Gastroesophageal sphincter (tissue), 3 donors: ENCODE data around the gene SAYSD1.

Experiments
- CTCF ChIP-seq, 4 experiments: fragments of 200-600 bp in 2 of 4; fragments of 450-650 bp in 2 of 4; sonication (generic) in 1 of 4; IDR thresholded peaks; one replicate each; pipeline ENCODE4 v1.5.1; 2017 to 2019; ENCODE audit warnings: antibody characterized with exemption in 4 of 4, mild to moderate bottlenecking in 2 of 4, moderate library complexity in 2 of 4
- POLR2AphosphoS5 ChIP-seq: sonication (generic); formaldehyde crosslinking; IDR thresholded peaks from one replicate; pipeline ENCODE4 v1.6.1; 2017; ENCODE audit warnings: antibody characterized with exemption

GRCh38 chr6:39114704-39115599 is at the start of gene SAYSD1:
- peak in 1 of 4 experiments; percentile 2 for TF ChIP-seq CTCF (IDR thresholded peaks at IDR 0.05)
- TF ChIP-seq POLR2AphosphoS5 = peak; percentile 67
